ENCODE results near the gene DBR1. TPM values are rescaled to one million over a fixed set of nuclear protein-coding genes. Genes with fewer than 3 reads are reported as not detected.

The DBR1 gene
- total and polyA plus RNA-seq, 2 experiments from 2014 or later: 11.1 to 11.3 TPM

- no peak for TF ChIP-seq CTCF (IDR thresholded peaks at IDR 0.05; ENCODE audit: low read depth, low read length)
- DNase-seq (ENCODE audit: low read depth in 1 of 2, low spot score in 1 of 2): no peak
These were observed 44.5 kb upstream of the DBR1 start for GRCh38 chr3:138219255-138219654.

GRCh38 chr3:138213398-138214085 lies 38.8 kb upstream of the DBR1 start:
- H3K4me3 ChIP-seq: no peak overlapping the region
- DNase-seq (ENCODE audit: low read depth in 1 of 2, low spot score in 1 of 2): no peak
- no peaks in the 10 kb centered on the region for H3K4me1 ChIP-seq (ENCODE audit: low read depth)
- H3K27me3 ChIP-seq: no peaks in the 10 kb centered on the region
- no peak for TF ChIP-seq CTCF (IDR thresholded peaks at IDR 0.05; ENCODE audit: low read depth, low read length)
- H3K9me3 ChIP-seq (ENCODE audit: low read depth): no peaks in the 10 kb centered on the region
- no peaks in the 10 kb centered on the region for H3K36me3 ChIP-seq
- no peak overlapping the region for H3K27ac ChIP-seq

More at GRCh38 chr3:138219255-138219654, 44.5 kb upstream of the DBR1 start:
- Histone ChIP-seq H3K9me3 (ENCODE audit: low read depth) (no peaks in the 10 kb centered on the region), H3K4me3 (no peak overlapping the region), H3K4me1 (ENCODE audit: low read depth) (no peaks in the 10 kb centered on the region), H3K27ac (no peak overlapping the region), H3K27me3 (no peaks in the 10 kb centered on the region), H3K36me3 (peaks cover 12% of the 10 kb centered on the region)

DNA sequence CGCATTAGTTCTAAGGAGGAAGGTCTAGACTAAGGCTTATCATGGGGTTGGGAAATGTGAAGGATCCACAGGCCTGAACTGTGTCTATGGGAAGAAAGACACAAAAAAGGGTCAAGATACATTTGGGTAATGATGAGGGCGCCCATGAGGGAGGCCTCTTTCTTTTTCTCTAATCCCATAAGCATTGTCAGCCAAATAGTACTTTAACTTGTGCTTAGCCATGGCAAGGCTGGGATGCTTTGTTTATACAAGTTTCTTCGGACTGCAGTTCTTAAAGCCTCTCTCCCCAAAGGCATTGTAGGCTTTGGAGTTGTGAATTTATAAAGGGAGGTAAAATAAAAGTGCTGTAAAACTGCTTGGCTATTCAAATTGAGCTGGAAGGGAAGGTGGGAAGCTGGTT lies 35.8 kb upstream of the DBR1 start:
- no peak overlapping the region for H3K27ac ChIP-seq
- TF ChIP-seq CTCF (IDR thresholded peaks at IDR 0.05; ENCODE audit: low read depth, low read length): no peak
- no peak for DNase-seq (ENCODE audit: low read depth in 1 of 2, low spot score in 1 of 2)
- no peaks in the 10 kb centered on the region for H3K27me3 ChIP-seq
- no peak overlapping the region for H3K4me3 ChIP-seq
- no peaks in the 10 kb centered on the region for H3K9me3 ChIP-seq (ENCODE audit: low read depth)
- no peaks in the 10 kb centered on the region for H3K36me3 ChIP-seq
- no peaks in the 10 kb centered on the region for H3K4me1 ChIP-seq (ENCODE audit: low read depth)

- no peak for DNase-seq (ENCODE audit: low read depth in 1 of 2, low spot score in 1 of 2)
- no peak for TF ChIP-seq CTCF (IDR thresholded peaks at IDR 0.05; ENCODE audit: low read depth, low read length)
These were observed 31.5 kb upstream of the DBR1 start for GRCh38 chr3:138206196-138206595.

DNA sequence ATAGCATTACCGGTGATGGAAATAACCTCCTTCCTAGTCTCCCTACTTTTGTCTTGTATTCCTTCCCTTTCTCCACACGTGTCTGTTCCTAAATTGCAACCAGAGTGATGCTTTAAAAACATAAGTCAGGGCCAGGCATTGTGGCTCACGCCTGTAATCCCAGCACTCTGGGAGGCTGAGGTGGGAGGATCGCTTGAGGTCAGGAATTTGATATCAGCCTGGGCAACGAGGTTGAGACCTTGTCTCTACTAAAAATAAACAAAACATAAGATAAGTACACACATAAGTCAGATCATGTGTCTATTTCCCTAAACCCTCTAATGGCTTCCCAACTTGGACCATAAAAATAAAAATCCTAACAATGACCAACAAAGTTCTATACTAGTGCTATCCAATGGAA lies 30.8 kb upstream of the DBR1 start:
- no peak for TF ChIP-seq CTCF (IDR thresholded peaks at IDR 0.05; ENCODE audit: low read depth, low read length)
- Histone ChIP-seq H3K9me3 (ENCODE audit: low read depth) (no peaks in the 10 kb centered on the region), H3K4me1 (ENCODE audit: low read depth) (peaks cover 8% of the 10 kb centered on the region), H3K4me3 (no peak overlapping the region), H3K27me3 (no peaks in the 10 kb centered on the region), H3K36me3 (no peaks in the 10 kb centered on the region), H3K27ac (no peak overlapping the region)
- DNase-seq (ENCODE audit: low read depth in 1 of 2, low spot score in 1 of 2): no peak

More at GRCh38 chr3:138206196-138206595, 31.5 kb upstream of the DBR1 start:
- Histone ChIP-seq H3K36me3 (no peaks in the 10 kb centered on the region), H3K27me3 (no peaks in the 10 kb centered on the region), H3K9me3 (ENCODE audit: low read depth) (no peaks in the 10 kb centered on the region), H3K27ac (no peak overlapping the region), H3K4me3 (no peak overlapping the region), H3K4me1 (ENCODE audit: low read depth) (peaks cover 8% of the 10 kb centered on the region)

Data from cardiac muscle cell (in vitro differentiated cells and primary cell).